Activated B cell treated with CpG ODN at 0.5 μM for 24 hours (primary cell): ENCODE data around the gene SMPD3. TPM values are rescaled to one million over a fixed set of nuclear protein-coding genes. Genes with fewer than 3 reads are reported as not detected.

Experiments used
- ATAC-seq: fragments of 200-7000 bp; cut with Tn5 transposase; one replicate; pipeline ENCODE4 v1.10.0; 2021; ENCODE audit warnings: low read depth, mild to moderate bottlenecking, moderate library complexity
- CTCF ChIA-PET: fragments of 350-600 bp; sonication (Branson Sonifier 250); formaldehyde crosslinking; loops from one replicate; lab custom pipeline; 2021; ENCODE audit warnings: antibody characterized with exemption; lab: Charles Lee
- POLR2A ChIA-PET: fragments of 350-600 bp; sonication (Branson Sonifier 250); formaldehyde crosslinking; loops from one replicate; lab custom pipeline; 2021; ENCODE audit warnings: antibody characterized with exemption; lab: Charles Lee
- DNase-seq: peaks from one replicate; pipeline ENCODE4 v3.0.0; 2022
- H3K27ac Mint-ChIP-seq: one replicate; pipeline ENCODE4 v1.8.0; 2020; ENCODE audit warnings: mixed read lengths
- H3K27me3 Mint-ChIP-seq: one replicate; pipeline ENCODE4 v1.8.0; 2021; ENCODE audit warnings: mixed read lengths
- H3K36me3 Mint-ChIP-seq: one replicate; pipeline ENCODE4 v1.8.0; 2021; ENCODE audit warnings: low read depth, mixed read lengths
- H3K4me1 Mint-ChIP-seq: one replicate; pipeline ENCODE4 v1.8.0; 2021; ENCODE audit warnings: mixed read lengths
- H3K4me3 Mint-ChIP-seq: one replicate; pipeline ENCODE4 v1.8.0; 2020; ENCODE audit warnings: mild to moderate bottlenecking, mixed read lengths
- H3K9me3 Mint-ChIP-seq: one replicate; pipeline ENCODE4 v1.8.0; 2020; ENCODE audit warnings: mixed read lengths
- intact Hi-C: fragments of 100-400 bp; cut with micrococcal nuclease; formaldehyde crosslinking; loops from one replicate; pipeline ENCODE4 v1.15.1; 2024
- total RNA-seq: library from RNA; stranded (reverse); gene quantifications from 2 replicates; pipeline ENCODE4 v1.2.3, GENCODE V29; 2022
- TF ChIP-seq, protein P1 (sequence below): fragments of 200-600 bp; IDR thresholded peaks from one replicate; pipeline ENCODE4 v1.8.0; 2022; ENCODE audit warnings: antibody characterized with exemption, mild to moderate bottlenecking

Gene SMPD3
- total RNA-seq, 1 donor from 2014 or later = 0.35 TPM

DNA sequence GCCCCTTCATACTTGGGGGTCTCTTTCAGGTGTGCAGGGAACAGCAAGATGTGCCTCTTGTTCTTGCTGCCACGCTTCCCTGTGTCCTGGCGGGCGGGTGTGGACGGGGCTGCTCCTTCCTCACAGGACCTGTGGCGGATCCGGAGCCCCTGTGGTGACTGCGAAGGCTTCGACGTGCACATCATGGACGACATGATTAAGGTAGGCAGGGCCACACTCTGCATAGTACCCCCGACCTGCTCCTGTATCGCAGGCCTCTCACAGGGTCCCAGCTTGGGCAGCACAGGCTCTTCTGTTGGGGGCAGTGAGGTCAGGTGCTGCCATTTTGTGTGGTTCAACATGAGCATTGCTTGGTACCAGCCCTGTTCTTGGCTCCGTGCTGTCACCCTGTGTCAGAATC lies 94.9 kb downstream of the SMPD3 start:
- peaks cover 79% of the 10 kb centered on the region for H3K36me3 Mint-ChIP-seq
- DNase-seq = no peak
- H3K4me3 Mint-ChIP-seq = no peak overlapping the region
- CTCF ChIA-PET = no interaction called here
- H3K9me3 Mint-ChIP-seq = no peaks in the 10 kb centered on the region
- H3K27me3 Mint-ChIP-seq = no peaks in the 10 kb centered on the region
- peaks cover 17% of the 10 kb centered on the region for H3K4me1 Mint-ChIP-seq
- TF ChIP-seq, protein P1, sequence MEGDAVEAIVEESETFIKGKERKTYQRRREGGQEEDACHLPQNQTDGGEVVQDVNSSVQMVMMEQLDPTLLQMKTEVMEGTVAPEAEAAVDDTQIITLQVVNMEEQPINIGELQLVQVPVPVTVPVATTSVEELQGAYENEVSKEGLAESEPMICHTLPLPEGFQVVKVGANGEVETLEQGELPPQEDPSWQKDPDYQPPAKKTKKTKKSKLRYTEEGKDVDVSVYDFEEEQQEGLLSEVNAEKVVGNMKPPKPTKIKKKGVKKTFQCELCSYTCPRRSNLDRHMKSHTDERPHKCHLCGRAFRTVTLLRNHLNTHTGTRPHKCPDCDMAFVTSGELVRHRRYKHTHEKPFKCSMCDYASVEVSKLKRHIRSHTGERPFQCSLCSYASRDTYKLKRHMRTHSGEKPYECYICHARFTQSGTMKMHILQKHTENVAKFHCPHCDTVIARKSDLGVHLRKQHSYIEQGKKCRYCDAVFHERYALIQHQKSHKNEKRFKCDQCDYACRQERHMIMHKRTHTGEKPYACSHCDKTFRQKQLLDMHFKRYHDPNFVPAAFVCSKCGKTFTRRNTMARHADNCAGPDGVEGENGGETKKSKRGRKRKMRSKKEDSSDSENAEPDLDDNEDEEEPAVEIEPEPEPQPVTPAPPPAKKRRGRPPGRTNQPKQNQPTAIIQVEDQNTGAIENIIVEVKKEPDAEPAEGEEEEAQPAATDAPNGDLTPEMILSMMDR = no peak
- intact Hi-C loops = no loop called here
- ATAC-seq = no peak
- POLR2A ChIA-PET = no interaction called here
- no peak overlapping the region for H3K27ac Mint-ChIP-seq

DNA sequence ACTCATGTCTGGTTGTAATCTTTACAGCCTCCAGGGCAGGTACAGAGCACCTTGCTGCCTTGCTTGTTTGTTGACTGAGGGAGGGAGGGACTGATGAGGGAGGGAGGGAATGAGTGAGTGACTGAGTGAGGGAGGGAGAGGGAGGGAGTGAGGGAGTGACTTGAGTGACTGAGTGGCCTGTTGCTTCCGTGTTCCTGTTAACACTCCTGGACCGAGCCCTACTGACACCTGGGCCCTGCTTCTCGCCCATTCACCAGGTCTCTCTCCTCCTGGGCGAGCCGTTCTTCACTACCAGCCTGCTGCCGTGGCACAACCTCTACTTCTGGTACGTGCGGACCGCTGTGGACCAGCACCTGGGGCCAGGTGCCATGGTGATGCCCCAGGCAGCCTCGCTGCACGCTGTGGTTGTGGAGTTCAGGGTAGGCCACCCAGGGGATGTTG lies 96.3 kb downstream of the SMPD3 start:
- ChIA-PET CTCF (interaction anchor here (1.2 kb wide), 1 partner anchor 19 kb away, joined by 3 read pairs; no protein-coding TSS in a partner anchor), POLR2A (no interaction called here)
- peaks cover 17% of the 10 kb centered on the region for H3K4me1 Mint-ChIP-seq
- TF ChIP-seq, protein P1 = no peak
- H3K9me3 Mint-ChIP-seq = no peaks in the 10 kb centered on the region
- no peaks in the 10 kb centered on the region for H3K27me3 Mint-ChIP-seq
- H3K4me3 Mint-ChIP-seq = no peak overlapping the region
- intact Hi-C loops = no loop called here
- ATAC-seq (no peak), DNase-seq (no peak)
- no peak overlapping the region for H3K27ac Mint-ChIP-seq
- peaks cover 83% of the 10 kb centered on the region for H3K36me3 Mint-ChIP-seq

DNA sequence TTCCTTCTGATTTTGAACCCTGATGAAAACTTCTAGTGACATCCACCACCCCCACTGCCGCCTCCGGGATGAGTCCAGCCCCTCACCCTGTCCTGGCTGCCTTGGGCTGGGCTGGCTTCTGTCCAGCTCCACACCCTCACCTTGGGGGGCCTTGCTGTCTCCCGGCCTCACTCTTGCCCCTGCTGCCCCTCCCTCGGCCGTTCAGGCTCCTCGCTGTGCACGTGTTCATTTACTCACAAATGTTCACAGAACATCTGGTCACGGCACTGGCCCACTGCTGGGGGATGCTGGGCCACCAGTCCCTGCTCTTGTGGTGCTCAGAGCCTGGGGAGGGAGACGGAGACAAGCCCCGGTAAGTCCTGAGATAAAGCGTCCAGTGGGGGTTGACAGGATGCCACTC lies 96.8 kb downstream of the SMPD3 start:
- POLR2A ChIA-PET = no interaction called here
- intact Hi-C loops = no loop called here

DNA sequence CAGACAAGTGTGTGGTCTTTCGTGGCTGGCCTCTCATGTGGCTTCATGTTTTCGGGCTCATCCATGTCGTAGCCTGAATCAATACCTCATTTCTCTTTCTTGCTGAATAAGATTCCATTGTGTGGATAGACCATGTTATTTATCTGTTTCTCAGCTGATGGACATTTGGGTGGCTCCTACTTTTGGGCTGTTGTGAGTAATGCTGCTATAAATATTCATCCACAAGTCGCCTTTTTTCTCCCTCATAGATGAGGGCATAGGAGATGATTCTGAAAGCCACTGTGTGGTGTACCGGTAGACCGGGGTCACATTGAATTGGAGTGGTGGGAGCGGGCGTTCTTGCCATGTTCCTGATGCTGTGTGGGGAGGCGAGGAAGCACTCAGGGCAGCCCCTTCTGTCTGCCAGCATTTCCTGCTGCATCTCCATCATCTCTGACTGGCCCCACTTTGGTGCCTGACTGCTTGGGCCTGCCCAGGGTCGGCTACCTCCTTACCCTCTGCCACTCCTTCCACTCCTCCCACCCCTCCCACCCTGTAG lies 97.4 kb downstream of the SMPD3 start:
- ATAC-seq (no peak), DNase-seq (no peak)
- ChIA-PET POLR2A (no interaction called here), CTCF (no interaction called here)
- Mint-ChIP-seq H3K4me3 (no peak overlapping the region), H3K27ac (no peak overlapping the region), H3K27me3 (no peaks in the 10 kb centered on the region), H3K36me3 (peaks cover 89% of the 10 kb centered on the region), H3K9me3 (no peaks in the 10 kb centered on the region), H3K4me1 (peaks cover 6% of the 10 kb centered on the region)
- intact Hi-C loops = no loop called here
- TF ChIP-seq, protein P1 = no peak

More for the DNA sequence above, 96.8 kb downstream of the SMPD3 start:
- H3K4me1 Mint-ChIP-seq = peaks cover 12% of the 10 kb centered on the region
- TF ChIP-seq, protein P1 = no peak
- no peak overlapping the region for H3K27ac Mint-ChIP-seq
- no peak for DNase-seq
- H3K36me3 Mint-ChIP-seq = peaks cover 85% of the 10 kb centered on the region
- CTCF ChIA-PET = no interaction called here
- no peaks in the 10 kb centered on the region for H3K27me3 Mint-ChIP-seq
- ATAC-seq = no peak
- no peak overlapping the region for H3K4me3 Mint-ChIP-seq
- no peaks in the 10 kb centered on the region for H3K9me3 Mint-ChIP-seq

DNA sequence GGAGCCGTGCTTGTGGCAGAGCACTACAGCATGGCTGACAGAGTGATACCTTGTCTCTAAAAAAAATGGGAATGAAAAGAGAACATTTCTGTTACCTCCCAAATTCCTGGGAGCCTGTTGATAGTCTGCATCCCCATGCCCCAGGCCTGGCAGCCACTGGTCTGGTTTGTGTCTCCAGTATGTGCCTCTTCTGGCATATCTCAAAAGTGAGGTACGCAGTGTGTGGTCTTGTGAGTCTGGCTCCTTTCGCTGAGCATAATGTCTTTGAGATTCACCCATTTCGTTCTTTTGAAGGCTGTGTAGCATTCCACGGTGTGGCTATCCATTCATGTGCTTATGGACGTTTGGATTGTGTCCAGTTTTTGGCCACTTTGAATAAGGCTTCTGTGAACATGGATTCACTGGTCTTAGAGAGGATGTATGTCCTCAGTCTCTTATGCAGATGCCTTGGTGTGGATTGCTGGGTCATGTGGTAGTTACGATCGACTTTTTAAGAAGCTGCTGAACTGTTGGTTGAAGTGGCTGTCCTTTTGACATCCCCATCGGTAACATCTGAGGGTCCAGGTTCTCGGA lies 98.4 kb downstream of the SMPD3 start:
- POLR2A ChIA-PET = no interaction called here
- no peaks in the 10 kb centered on the region for H3K4me1 Mint-ChIP-seq
- CTCF ChIA-PET = no interaction called here
- H3K27me3 Mint-ChIP-seq = no peaks in the 10 kb centered on the region
- no peaks in the 10 kb centered on the region for H3K9me3 Mint-ChIP-seq
- H3K27ac Mint-ChIP-seq = no peak overlapping the region
- intact Hi-C loops = no loop called here
- DNase-seq = no peak
- no peak for ATAC-seq
- peaks cover 91% of the 10 kb centered on the region for H3K36me3 Mint-ChIP-seq
- no peak overlapping the region for H3K4me3 Mint-ChIP-seq
- TF ChIP-seq, protein P1 = no peak
